K562 (cell line): ENCODE measurements around the gene ZFYVE1. TPM values are rescaled to one million over a fixed set of nuclear protein-coding genes. Genes with fewer than 3 reads are reported as not detected.

Experiments used
- ADNP ChIP-seq: fragments of 200-800 bp; sonication (Bioruptor generic); IDR thresholded peaks from 2 replicates; pipeline ENCODE4 v1.6.1; 2016; ENCODE audit warnings: missing genetic modification characterization, missing compliant biosample characterization
- ATF7 ChIP-seq: fragments of 450-650 bp; IDR thresholded peaks from 2 replicates; pipeline ENCODE4 v1.7.1; 2014; ENCODE audit warnings: mild to moderate bottlenecking, moderate library complexity
- CBX3 ChIP-seq, 2 experiments: IDR thresholded peaks; 1 replicate in 1 of 2; 2 replicates in 1 of 2; pipeline ENCODE4 v1.6.1; 2012; ENCODE audit warnings: inconsistent platforms in 2 of 2, low read length in 2 of 2, borderline replicate concordance in 1 of 2, control low read depth in 1 of 2
- CCNT2 ChIP-seq: IDR thresholded peaks from 2 replicates; pipeline ENCODE4 v1.6.1; 2011; ENCODE audit warnings: borderline replicate concordance, low read depth, mild to moderate bottlenecking, moderate library complexity, mixed read lengths, low read length; ENCODE audit not compliant: insufficient read length; ENCODE audit errors: extremely low read depth
- FUS ChIP-seq: fragments of 200-400 bp; formaldehyde crosslinking; optimal IDR thresholded peaks from 2 replicates; pipeline ENCODE3; 2017; ENCODE audit warnings: low read depth, low read length
- ILK ChIP-seq: fragments of 450-650 bp; IDR thresholded peaks from 2 replicates; pipeline ENCODE4 v1.6.1; 2016; ENCODE audit warnings: missing genetic modification characterization, low read depth, mild to moderate bottlenecking, missing compliant biosample characterization, moderate library complexity, borderline replicate concordance
- KLF16 ChIP-seq: IDR thresholded peaks from 2 replicates; pipeline ENCODE4 v1.6.1; 2016; ENCODE audit warnings: antibody characterized with exemption
- L3MBTL2 ChIP-seq: fragments of 450-650 bp; IDR thresholded peaks from 2 replicates; pipeline ENCODE4 v1.6.1; 2016; ENCODE audit warnings: mild to moderate bottlenecking, moderate library complexity
- NFIX ChIP-seq: fragments of 250-450 bp; sonication (Bioruptor Pico); IDR thresholded peaks from 2 replicates; pipeline ENCODE4 v1.4.0; 2020; ENCODE audit warnings: low read depth, mild to moderate bottlenecking, moderate library complexity
- NFRKB ChIP-seq: fragments of 450-650 bp; IDR thresholded peaks from 2 replicates; pipeline ENCODE4 v1.6.1; 2016; ENCODE audit warnings: low read depth
- NONO ChIP-seq, 2 experiments: fragments of 200-400 bp in 1 of 2; fragments of 450-650 bp in 1 of 2; formaldehyde crosslinking in 1 of 2; IDR thresholded peaks; 2 replicates each; pipeline ENCODE4 v1.6.1; 2017; ENCODE audit warnings: low read depth in 2 of 2, mild to moderate bottlenecking in 2 of 2, moderate library complexity in 2 of 2, low read length in 1 of 2
- PCBP1 ChIP-seq: fragments of 200-400 bp; formaldehyde crosslinking; IDR thresholded peaks from 2 replicates; pipeline ENCODE4 v1.6.1; 2018; ENCODE audit warnings: mild to moderate bottlenecking, low read depth, low read length; ENCODE audit not compliant: poor library complexity, severe bottlenecking
- RAD51 ChIP-seq: fragments of 450-650 bp; IDR thresholded peaks from 2 replicates; pipeline ENCODE4 v1.7.1; 2016; ENCODE audit warnings: low read depth, mild to moderate bottlenecking, borderline replicate concordance
- RBM22 ChIP-seq: fragments of 200-400 bp; formaldehyde crosslinking; IDR thresholded peaks from 2 replicates; pipeline ENCODE4 v1.6.1; 2018; ENCODE audit warnings: low read length, low read depth; ENCODE audit not compliant: poor library complexity, severe bottlenecking
- SP1 ChIP-seq: sonication (generic); formaldehyde crosslinking; IDR thresholded peaks from 2 replicates; pipeline ENCODE4 v1.8.1; 2022; ENCODE audit warnings: mild to moderate bottlenecking, missing genetic modification reagents
- TAL1 ChIP-seq: fragments of 450-650 bp; IDR thresholded peaks from 2 replicates; pipeline ENCODE4 v1.6.1; 2016; ENCODE audit warnings: mild to moderate bottlenecking
- USF1 ChIP-seq: sonication (generic); formaldehyde crosslinking; IDR thresholded peaks from 2 replicates; pipeline ENCODE4 v1.9.0; 2022; ENCODE audit warnings: mild to moderate bottlenecking, missing genetic modification reagents
- ZNF134 ChIP-seq: fragments of 250-450 bp; sonication (Bioruptor Pico); conservative IDR thresholded peaks from 2 replicates; pipeline ENCODE4 v1.4.0; 2020
- ZNF232 ChIP-seq: sonication (generic); formaldehyde crosslinking; IDR thresholded peaks from 2 replicates; pipeline ENCODE4 v1.8.0; 2022; ENCODE audit warnings: mild to moderate bottlenecking, missing genetic modification reagents
- ZNF263 ChIP-seq: sonication (generic); formaldehyde crosslinking; IDR thresholded peaks from 2 replicates; pipeline ENCODE4 v1.8.0; 2022; ENCODE audit warnings: mild to moderate bottlenecking, missing genetic modification reagents, borderline replicate concordance
- ZNF75A ChIP-seq: fragments of 450-650 bp; formaldehyde crosslinking; IDR thresholded peaks from 2 replicates; pipeline ENCODE4 v1.4.0; 2020; ENCODE audit warnings: mild to moderate bottlenecking
- polyA plus RNA-seq, 8 experiments: library from polyadenylated mRNA; depleted of rRNA in 4 of 8; stranded (reverse) in 5 of 8; unstranded in 3 of 8; fragments of >200 nt; fragmentation: Nextera tagmentation in 2 of 8; fragmentation: Illumina TruSeq in 1 of 8; extraction: Ambion mirVana in 2 of 8; extraction: Trizol in 1 of 8; gene quantifications; 2 replicates each; pipeline versions ENCODE4 v1.2.1 to v1.2.3, GENCODE V29; 2011 to 2014; ENCODE audit warnings: inconsistent platforms in 1 of 8, missing spikeins in 1 of 8
- total RNA-seq, 7 experiments: library from RNA; depleted of rRNA in 6 of 7; stranded (reverse); fragments of >200 nt in 6 of 7; fragmentation: Illumina TruSeq in 2 of 7; extraction: Trizol in 2 of 7; gene quantifications; 2 replicates each; pipeline versions ENCODE4 v1.2.1 to v1.2.3, GENCODE V29; 2011 to 2021; ENCODE audit warnings: low replicate concordance in 1 of 7
- TF ChIP-seq, protein P1 (sequence below), 2 experiments: fragments of 450-650 bp; conservative IDR thresholded peaks; 2 replicates each; pipeline ENCODE4 v1.6.1; 2017; ENCODE audit warnings: mild to moderate bottlenecking in 2 of 2, moderate library complexity in 2 of 2
- TF ChIP-seq, protein P2 (sequence below): fragments of 200-800 bp; sonication (Bioruptor generic); IDR thresholded peaks from 2 replicates; pipeline ENCODE4 v1.6.1; 2017; ENCODE audit warnings: missing genetic modification characterization, missing compliant biosample characterization
- TF ChIP-seq, protein P3 (sequence below): fragments of 450-650 bp; formaldehyde crosslinking; IDR thresholded peaks from 2 replicates; pipeline ENCODE4 v1.4.0; 2022; ENCODE audit warnings: missing genetic modification characterization

The ZFYVE1 gene
- total and polyA plus RNA-seq, 9 of the 15 experiments (the other 6 are each of a cell fraction or from before 2014, with no cell fraction given): 0.62 to 5.5 (median 3.4) TPM

DNA sequence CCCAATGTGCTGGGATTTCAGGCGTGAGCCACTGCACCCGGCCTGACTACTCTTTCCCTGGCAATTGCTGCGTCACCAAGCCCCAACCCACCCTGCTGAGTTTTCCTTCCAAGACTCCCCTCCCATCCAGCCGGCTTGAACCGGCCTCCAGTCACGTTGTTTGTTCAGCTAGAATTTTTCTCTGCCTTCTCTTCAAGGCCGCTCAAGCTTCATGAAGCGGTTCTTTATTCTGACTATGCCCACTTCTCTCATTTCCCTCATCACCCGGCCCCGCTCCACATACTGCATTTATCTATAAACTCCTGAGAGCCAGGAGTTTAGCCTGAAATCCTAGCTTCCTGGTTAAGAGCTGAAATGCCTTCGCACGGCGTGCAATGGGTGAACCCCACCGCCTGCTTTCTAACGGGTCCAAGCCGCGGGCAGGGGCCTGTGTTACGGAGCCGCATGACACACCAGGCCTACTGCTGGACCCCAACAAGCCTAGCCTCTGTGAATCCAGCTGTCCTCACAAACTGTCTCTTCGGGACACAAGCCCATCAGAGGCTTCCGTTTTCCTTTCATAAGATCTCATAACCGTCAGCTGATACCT, 101.6 kb downstream of the ZFYVE1 start (continued):
- no peak for TF ChIP-seq ILK (tag)
- TF ChIP-seq RBM22: no peak
- TF ChIP-seq USF1: no peak
- no peak for TF ChIP-seq NFIX (CRISPR knock-in tag)
- no peak for TF ChIP-seq ZNF75A (CRISPR knock-in tag)
- TF ChIP-seq L3MBTL2: peak; percentile 82
- 0 out of 3 replicates have a peak, but pooled peaks of 1 of the 2 experiments have one; percentile 27 for TF ChIP-seq CBX3 (IDR thresholded peaks at IDR 0.05; ENCODE audit: borderline replicate concordance in 1 of 2, low read length in 2 of 2)
- peak; percentile 77 for TF ChIP-seq KLF16
- no peak for TF ChIP-seq TAL1
- no peak for TF ChIP-seq SP1
- TF ChIP-seq NFRKB: 0 out of 2 replicates have a peak, but pooled peaks have one; percentile 45
- no peak for TF ChIP-seq NONO (IDR thresholded peaks at IDR 0.05; ENCODE audit: low read depth in 2 of 2, low read length in 1 of 2)
- TF ChIP-seq ZNF263 (CRISPR knock-in tag): no peak
- TF ChIP-seq, protein P1, sequence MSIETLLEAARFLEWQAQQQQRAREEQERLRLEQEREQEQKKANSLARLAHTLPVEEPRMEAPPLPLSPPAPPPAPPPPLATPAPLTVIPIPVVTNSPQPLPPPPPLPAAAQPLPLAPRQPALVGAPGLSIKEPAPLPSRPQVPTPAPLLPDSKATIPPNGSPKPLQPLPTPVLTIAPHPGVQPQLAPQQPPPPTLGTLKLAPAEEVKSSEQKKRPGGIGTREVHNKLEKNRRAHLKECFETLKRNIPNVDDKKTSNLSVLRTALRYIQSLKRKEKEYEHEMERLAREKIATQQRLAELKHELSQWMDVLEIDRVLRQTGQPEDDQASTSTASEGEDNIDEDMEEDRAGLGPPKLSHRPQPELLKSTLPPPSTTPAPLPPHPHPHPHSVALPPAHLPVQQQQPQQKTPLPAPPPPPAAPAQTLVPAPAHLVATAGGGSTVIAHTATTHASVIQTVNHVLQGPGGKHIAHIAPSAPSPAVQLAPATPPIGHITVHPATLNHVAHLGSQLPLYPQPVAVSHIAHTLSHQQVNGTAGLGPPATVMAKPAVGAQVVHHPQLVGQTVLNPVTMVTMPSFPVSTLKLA (conservative IDR thresholded peaks at IDR 0.05): peak in 1 of 2 experiments; percentile 33; a peak in 1 of 4 replicates
- no peak for TF ChIP-seq ATF7
- TF ChIP-seq ZNF232 (CRISPR knock-in tag): no peak
- no peak for TF ChIP-seq RAD51
- TF ChIP-seq, protein P2, sequence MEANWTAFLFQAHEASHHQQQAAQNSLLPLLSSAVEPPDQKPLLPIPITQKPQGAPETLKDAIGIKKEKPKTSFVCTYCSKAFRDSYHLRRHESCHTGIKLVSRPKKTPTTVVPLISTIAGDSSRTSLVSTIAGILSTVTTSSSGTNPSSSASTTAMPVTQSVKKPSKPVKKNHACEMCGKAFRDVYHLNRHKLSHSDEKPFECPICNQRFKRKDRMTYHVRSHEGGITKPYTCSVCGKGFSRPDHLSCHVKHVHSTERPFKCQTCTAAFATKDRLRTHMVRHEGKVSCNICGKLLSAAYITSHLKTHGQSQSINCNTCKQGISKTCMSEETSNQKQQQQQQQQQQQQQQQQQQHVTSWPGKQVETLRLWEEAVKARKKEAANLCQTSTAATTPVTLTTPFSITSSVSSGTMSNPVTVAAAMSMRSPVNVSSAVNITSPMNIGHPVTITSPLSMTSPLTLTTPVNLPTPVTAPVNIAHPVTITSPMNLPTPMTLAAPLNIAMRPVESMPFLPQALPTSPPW (CRISPR knock-in tag): no peak; the same call in 1 of the 2 replicates
- no peak for TF ChIP-seq FUS
- no peak for TF ChIP-seq PCBP1
- no peak for TF ChIP-seq ZNF134 (CRISPR knock-in tag)
- no peak for TF ChIP-seq CCNT2
- TF ChIP-seq, protein P3, sequence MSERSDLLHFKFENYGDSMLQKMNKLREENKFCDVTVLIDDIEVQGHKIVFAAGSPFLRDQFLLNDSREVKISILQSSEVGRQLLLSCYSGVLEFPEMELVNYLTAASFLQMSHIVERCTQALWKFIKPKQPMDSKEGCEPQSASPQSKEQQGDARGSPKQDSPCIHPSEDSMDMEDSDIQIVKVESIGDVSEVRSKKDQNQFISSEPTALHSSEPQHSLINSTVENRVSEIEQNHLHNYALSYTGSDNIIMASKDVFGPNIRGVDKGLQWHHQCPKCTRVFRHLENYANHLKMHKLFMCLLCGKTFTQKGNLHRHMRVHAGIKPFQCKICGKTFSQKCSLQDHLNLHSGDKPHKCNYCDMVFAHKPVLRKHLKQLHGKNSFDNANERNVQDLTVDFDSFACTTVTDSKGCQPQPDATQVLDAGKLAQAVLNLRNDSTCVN (CRISPR knock-in tag): no peak
- TF ChIP-seq ADNP (tag): no peak
